ENCODE data around the gene LUZP2.

GRCh38 chr11:24514219-24514594, 17.4 kb downstream of the LUZP2 start:
- TF ChIP-seq POLR2A (IDR thresholded peaks at IDR 0.05; ENCODE audit: low read length) (no peak), GATA1 (IDR thresholded peaks at IDR 0.05; ENCODE audit: low read depth, low read length) (no peak)
